ENCODE results near the gene MAPK8.
"Not testable (repeated sequence)": the region's sequence is repeated elsewhere in the genome, so short reads cannot be mapped to it uniquely, and the experiment has no call there.

The MAPK8 gene

GRCh38 chr10:48336978-48337599 lies 30.6 kb downstream of the MAPK8 start:
- no peak for DNase-seq

- DNase-seq = no peak
These were observed 34.3 kb downstream of the MAPK8 start for GRCh38 chr10:48340734-48341133.

- no peak for DNase-seq
These were observed 36.6 kb downstream of the MAPK8 start for GRCh38 chr10:48343106-48343505.

- no peak for DNase-seq
These were observed 37.6 kb downstream of the MAPK8 start for GRCh38 chr10:48343921-48344598.

- DNase-seq = not testable (repeated sequence)
These were observed 39.8 kb downstream of the MAPK8 start for GRCh38 chr10:48346248-48346647.

GRCh38 chr10:48347539-48347938 lies 41.1 kb downstream of the MAPK8 start:
- DNase-seq = not testable (repeated sequence)

GRCh38 chr10:48347943-48348342 lies 41.5 kb downstream of the MAPK8 start:
- DNase-seq = not testable (repeated sequence)

- DNase-seq = no peak
These were observed 46.8 kb downstream of the MAPK8 start for GRCh38 chr10:48353246-48353645.

- DNase-seq = no peak
These were observed 51.2 kb downstream of the MAPK8 start for GRCh38 chr10:48357631-48358030.

GRCh38 chr10:48358162-48358561 lies 51.7 kb downstream of the MAPK8 start:
- DNase-seq = no peak

GRCh38 chr10:48358838-48359237 lies 52.4 kb downstream of the MAPK8 start:
- no peak for DNase-seq

GRCh38 chr10:48361176-48361575 lies 54.7 kb downstream of the MAPK8 start:
- DNase-seq = no peak

- no peak for DNase-seq
These were observed 57.3 kb downstream of the MAPK8 start for GRCh38 chr10:48363617-48364355.

- DNase-seq = no peak
These were observed 58.4 kb downstream of the MAPK8 start for GRCh38 chr10:48364659-48365405.

- no peak for DNase-seq
These were observed 59.2 kb downstream of the MAPK8 start for GRCh38 chr10:48365668-48366067.

- DNase-seq = no peak
These were observed 59.8 kb downstream of the MAPK8 start for GRCh38 chr10:48366261-48366660.

GRCh38 chr10:48369501-48369900 lies 63.0 kb downstream of the MAPK8 start:
- DNase-seq = no peak

GRCh38 chr10:48377751-48378530 lies 71.5 kb downstream of the MAPK8 start:
- DNase-seq = no peak

- no peak for DNase-seq
These were observed 72.2 kb downstream of the MAPK8 start for GRCh38 chr10:48378675-48379074.

GRCh38 chr10:48381971-48382370 lies 75.5 kb downstream of the MAPK8 start:
- DNase-seq = no peak

- no peak for DNase-seq
These were observed 76.5 kb downstream of the MAPK8 start for GRCh38 chr10:48382982-48383381.

GRCh38 chr10:48383393-48383792 lies 76.9 kb downstream of the MAPK8 start:
- no peak for DNase-seq

GRCh38 chr10:48384699-48384982 lies 78.2 kb downstream of the MAPK8 start:
- DNase-seq = no peak

All from T-helper 9 cell (primary cell).